ENCODE data around the gene FAM89A. TPM values are rescaled to one million over a fixed set of nuclear protein-coding genes. Genes with fewer than 3 reads are reported as not detected.
"Not testable (repeated sequence)": the region's sequence is repeated elsewhere in the genome, so short reads cannot be mapped to it uniquely, and the experiment has no call there.

FAM89A gene
- total RNA-seq, 1 donor from 2014 or later: 9.6 TPM

- Mint-ChIP-seq H3K27me3 (ENCODE audit: low read depth, unreplicated experiment) (peaks cover 18% of the 10 kb centered on the region), H3K36me3 (ENCODE audit: low read depth, unreplicated experiment) (no peaks in the 10 kb centered on the region)
These were observed 10.3 kb upstream of the FAM89A start for GRCh38 chr1:231050395-231050794.

GRCh38 chr1:231049121-231049979, 9.3 kb upstream of the FAM89A start:
- no peak for FAIRE-seq

More at GRCh38 chr1:231050395-231050794, 10.3 kb upstream of the FAM89A start:
- Histone ChIP-seq H3K27me3 (ENCODE audit: insufficient read depth, low read length) (peaks cover 20% of the 10 kb centered on the region), H4K20me1 (ENCODE audit: insufficient read depth, low read length) (no peaks in the 10 kb centered on the region), H3K4me2 (ENCODE audit: low read length) (no peak overlapping the region), H3K9me3 (ENCODE audit: insufficient read depth, low read depth, low read length) (no peaks in the 10 kb centered on the region), H3K4me3 (ENCODE audit: insufficient read depth, low read depth, low read length) (no peak overlapping the region), H3K27ac (ENCODE audit: low read depth, low read length) (no peak overlapping the region), H3K79me2 (ENCODE audit: insufficient read depth, low read length) (no peaks in the 10 kb centered on the region), H3K9ac (ENCODE audit: low read length) (no peak overlapping the region), H3K4me1 (ENCODE audit: insufficient read depth, low read length) (no peaks in the 10 kb centered on the region), H3K36me3 (ENCODE audit: insufficient read depth, low read length) (no peaks in the 10 kb centered on the region), H2AFZ (ENCODE audit: low read depth, low read length) (no peak overlapping the region)
- no peak for DNase-seq (ENCODE audit: low read depth)
- TF ChIP-seq CTCF (IDR thresholded peaks at IDR 0.05; ENCODE audit: insufficient read depth, low read depth, low read length) (no peak), EZH2 (IDR thresholded peaks at IDR 0.05; ENCODE audit: insufficient read depth, low read length) (no peak)
- Mint-ChIP-seq H3K4me1 (ENCODE audit: low read depth, unreplicated experiment) (peaks cover 6% of the 10 kb centered on the region), H3K9me3 (ENCODE audit: unreplicated experiment) (peaks cover 2% of the 10 kb centered on the region), H3K4me3 (ENCODE audit: unreplicated experiment) (no peak overlapping the region), H3K27ac (ENCODE audit: unreplicated experiment) (no peak overlapping the region)
- FAIRE-seq: no peak

GRCh38 chr1:231048419-231048818, 8.4 kb upstream of the FAM89A start:
- not testable (repeated sequence) for H3K9me3 ChIP-seq (ENCODE audit: insufficient read depth, low read depth, low read length); DNase-seq (ENCODE audit: low read depth); H3K79me2 ChIP-seq (ENCODE audit: insufficient read depth, low read length); H3K27ac Mint-ChIP-seq (ENCODE audit: unreplicated experiment); H3K9me3 Mint-ChIP-seq (ENCODE audit: unreplicated experiment); FAIRE-seq; H3K4me3 Mint-ChIP-seq (ENCODE audit: unreplicated experiment); H3K27ac ChIP-seq (ENCODE audit: low read depth, low read length); H4K20me1 ChIP-seq (ENCODE audit: insufficient read depth, low read length); H3K36me3 Mint-ChIP-seq (ENCODE audit: low read depth, unreplicated experiment); H3K4me1 Mint-ChIP-seq (ENCODE audit: low read depth, unreplicated experiment); H3K4me2 ChIP-seq (ENCODE audit: low read length); H3K36me3 ChIP-seq (ENCODE audit: insufficient read depth, low read length); H2AFZ ChIP-seq (ENCODE audit: low read depth, low read length); H3K4me1 ChIP-seq (ENCODE audit: insufficient read depth, low read length); H3K9ac ChIP-seq (ENCODE audit: low read length); H3K4me3 ChIP-seq (ENCODE audit: insufficient read depth, low read depth, low read length)
- H3K27me3 Mint-ChIP-seq (ENCODE audit: low read depth, unreplicated experiment): peaks cover 24% of the 10 kb centered on the region
- H3K27me3 ChIP-seq (ENCODE audit: insufficient read depth, low read length): peaks cover 15% of the 10 kb centered on the region

More at GRCh38 chr1:231049121-231049979, 9.3 kb upstream of the FAM89A start:
- H3K36me3 ChIP-seq (ENCODE audit: insufficient read depth, low read length): no peaks in the 10 kb centered on the region
- DNase-seq (ENCODE audit: low read depth): no peak
- H3K27ac Mint-ChIP-seq (ENCODE audit: unreplicated experiment): no peak overlapping the region
- TF ChIP-seq CTCF (IDR thresholded peaks at IDR 0.05; ENCODE audit: insufficient read depth, low read depth, low read length): no peak
- no peak for TF ChIP-seq EZH2 (IDR thresholded peaks at IDR 0.05; ENCODE audit: insufficient read depth, low read length)
- H3K27me3 ChIP-seq (ENCODE audit: insufficient read depth, low read length): peaks cover 15% of the 10 kb centered on the region
- no peaks in the 10 kb centered on the region for H4K20me1 ChIP-seq (ENCODE audit: insufficient read depth, low read length)
- H3K9ac ChIP-seq (ENCODE audit: low read length): no peak overlapping the region
- H3K4me3 ChIP-seq (ENCODE audit: insufficient read depth, low read depth, low read length): no peak overlapping the region
- H3K79me2 ChIP-seq (ENCODE audit: insufficient read depth, low read length): no peaks in the 10 kb centered on the region
- H3K4me1 ChIP-seq (ENCODE audit: insufficient read depth, low read length): no peaks in the 10 kb centered on the region
- no peaks in the 10 kb centered on the region for H3K9me3 ChIP-seq (ENCODE audit: insufficient read depth, low read depth, low read length)
- no peak overlapping the region for H3K4me2 ChIP-seq (ENCODE audit: low read length)
- no peak overlapping the region for H3K4me3 Mint-ChIP-seq (ENCODE audit: unreplicated experiment)
- peaks cover 24% of the 10 kb centered on the region for H3K27me3 Mint-ChIP-seq (ENCODE audit: low read depth, unreplicated experiment)
- H3K4me1 Mint-ChIP-seq (ENCODE audit: low read depth, unreplicated experiment): peaks cover 6% of the 10 kb centered on the region
- H3K27ac ChIP-seq (ENCODE audit: low read depth, low read length): no peak overlapping the region
- no peak overlapping the region for H2AFZ ChIP-seq (ENCODE audit: low read depth, low read length)
- no peaks in the 10 kb centered on the region for H3K36me3 Mint-ChIP-seq (ENCODE audit: low read depth, unreplicated experiment)
- H3K9me3 Mint-ChIP-seq (ENCODE audit: unreplicated experiment): peaks cover 9% of the 10 kb centered on the region

- H2AFZ ChIP-seq (ENCODE audit: low read depth, low read length); H3K4me2 ChIP-seq (ENCODE audit: low read length); H3K4me1 Mint-ChIP-seq (ENCODE audit: low read depth, unreplicated experiment); H3K27ac ChIP-seq (ENCODE audit: low read depth, low read length); H3K36me3 ChIP-seq (ENCODE audit: insufficient read depth, low read length); H3K9me3 Mint-ChIP-seq (ENCODE audit: unreplicated experiment); H3K27ac Mint-ChIP-seq (ENCODE audit: unreplicated experiment); H3K4me3 Mint-ChIP-seq (ENCODE audit: unreplicated experiment); FAIRE-seq; H4K20me1 ChIP-seq (ENCODE audit: insufficient read depth, low read length); DNase-seq (ENCODE audit: low read depth); H3K79me2 ChIP-seq (ENCODE audit: insufficient read depth, low read length); H3K4me1 ChIP-seq (ENCODE audit: insufficient read depth, low read length); H3K36me3 Mint-ChIP-seq (ENCODE audit: low read depth, unreplicated experiment); H3K4me3 ChIP-seq (ENCODE audit: insufficient read depth, low read depth, low read length); H3K9me3 ChIP-seq (ENCODE audit: insufficient read depth, low read depth, low read length); H3K9ac ChIP-seq (ENCODE audit: low read length): not testable (repeated sequence)
- H3K27me3 ChIP-seq (ENCODE audit: insufficient read depth, low read length): peaks cover 15% of the 10 kb centered on the region
- H3K27me3 Mint-ChIP-seq (ENCODE audit: low read depth, unreplicated experiment): peaks cover 24% of the 10 kb centered on the region
These were observed 7.5 kb upstream of the FAM89A start for GRCh38 chr1:231047529-231047928.

Data from astrocyte (in vitro differentiated cells and primary cell).